AG09309 (cell line): ENCODE results near the gene ETFA.
"Not testable (repeated sequence)": the region's sequence is repeated elsewhere in the genome, so short reads cannot be mapped to it uniquely, and the experiment has no call there.

Source experiments
- DNase-seq: peaks from one replicate; pipeline ENCODE4 v3.0.0-alpha.2; 2010; ENCODE audit warnings: low read depth
- H3K4me3 ChIP-seq: 2 replicates; pipeline ENCODE4 v1.5.1; 2011; ENCODE audit warnings: mild to moderate bottlenecking, low read depth, low read length, moderate library complexity; ENCODE audit not compliant: control insufficient read depth
- TF ChIP-seq, protein P1 (sequence below): IDR thresholded peaks from 2 replicates; pipeline ENCODE4 v1.5.1; 2011; ENCODE audit warnings: mild to moderate bottlenecking, low read depth, low read length, inconsistent platforms; ENCODE audit not compliant: insufficient read depth, control insufficient read depth; ENCODE audit errors: missing control alignments

The ETFA gene

DNA sequence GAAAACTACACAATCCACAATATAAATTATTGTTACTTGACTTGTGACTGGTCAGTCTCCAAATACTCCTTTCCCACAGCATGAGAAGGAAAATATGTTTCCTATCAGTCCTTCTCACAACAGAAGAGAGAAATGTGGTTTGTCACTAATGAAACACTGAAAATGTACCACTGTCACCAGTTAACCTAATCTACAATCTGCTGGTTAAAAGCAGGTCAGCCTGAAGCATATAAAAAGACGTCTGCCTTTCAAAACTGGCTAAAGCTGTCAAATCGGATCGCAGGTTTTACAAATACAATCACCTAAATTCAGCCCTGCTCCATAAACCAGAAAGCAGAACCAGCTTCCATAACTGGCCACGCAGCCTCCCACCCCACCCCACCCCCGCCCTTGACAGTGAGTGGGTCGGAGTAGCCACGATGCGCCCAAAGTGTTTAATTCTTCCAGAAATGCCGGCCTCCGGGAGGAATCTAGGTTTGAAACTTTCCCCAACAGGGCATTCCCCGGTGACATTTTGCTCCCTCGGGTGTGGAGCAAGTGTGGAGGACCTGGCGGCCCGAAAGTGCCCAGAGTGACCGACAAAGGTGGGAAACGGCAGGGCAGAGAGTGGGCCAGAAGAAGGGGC is 682 bp downstream of the ETFA start:
- DNase-seq, result no peak
- TF ChIP-seq, protein P1, sequence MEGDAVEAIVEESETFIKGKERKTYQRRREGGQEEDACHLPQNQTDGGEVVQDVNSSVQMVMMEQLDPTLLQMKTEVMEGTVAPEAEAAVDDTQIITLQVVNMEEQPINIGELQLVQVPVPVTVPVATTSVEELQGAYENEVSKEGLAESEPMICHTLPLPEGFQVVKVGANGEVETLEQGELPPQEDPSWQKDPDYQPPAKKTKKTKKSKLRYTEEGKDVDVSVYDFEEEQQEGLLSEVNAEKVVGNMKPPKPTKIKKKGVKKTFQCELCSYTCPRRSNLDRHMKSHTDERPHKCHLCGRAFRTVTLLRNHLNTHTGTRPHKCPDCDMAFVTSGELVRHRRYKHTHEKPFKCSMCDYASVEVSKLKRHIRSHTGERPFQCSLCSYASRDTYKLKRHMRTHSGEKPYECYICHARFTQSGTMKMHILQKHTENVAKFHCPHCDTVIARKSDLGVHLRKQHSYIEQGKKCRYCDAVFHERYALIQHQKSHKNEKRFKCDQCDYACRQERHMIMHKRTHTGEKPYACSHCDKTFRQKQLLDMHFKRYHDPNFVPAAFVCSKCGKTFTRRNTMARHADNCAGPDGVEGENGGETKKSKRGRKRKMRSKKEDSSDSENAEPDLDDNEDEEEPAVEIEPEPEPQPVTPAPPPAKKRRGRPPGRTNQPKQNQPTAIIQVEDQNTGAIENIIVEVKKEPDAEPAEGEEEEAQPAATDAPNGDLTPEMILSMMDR, result no peak

DNA sequence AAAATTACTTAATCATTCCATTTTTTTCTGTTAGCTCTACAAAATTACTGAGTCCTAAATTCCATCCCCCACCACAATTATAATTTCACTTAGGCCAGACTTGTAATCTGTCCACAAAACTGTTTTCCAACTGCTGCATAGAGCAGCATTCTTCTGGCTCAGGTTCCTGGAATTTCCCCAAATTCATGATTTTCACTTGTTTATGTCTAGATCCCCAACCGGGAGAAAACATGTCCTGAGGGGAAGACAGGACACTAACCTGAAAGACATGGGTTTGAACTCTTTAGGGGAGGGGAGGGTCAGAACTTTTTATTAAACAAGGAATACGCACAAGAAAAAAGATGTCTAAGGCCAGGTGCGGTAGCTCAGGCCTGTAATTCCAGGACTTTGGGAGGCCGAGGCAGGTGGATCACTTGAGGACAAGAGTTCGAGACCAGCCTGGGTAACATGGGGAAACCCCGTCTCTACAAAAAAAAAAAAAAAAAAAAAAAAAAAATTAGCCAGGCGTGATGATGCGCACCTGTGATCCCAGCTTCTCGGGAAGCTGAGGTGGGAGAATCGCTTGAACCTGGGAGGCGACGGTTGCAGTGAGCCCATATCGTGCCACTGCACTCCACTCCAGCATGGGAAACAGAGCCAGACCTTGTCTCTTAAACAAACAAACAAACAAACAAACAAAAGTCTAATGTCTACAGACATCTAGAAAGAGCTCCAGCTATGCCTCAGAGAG is 1.5 kb downstream of the ETFA start:
- TF ChIP-seq, protein P1, result no peak
- H3K4me3 ChIP-seq, result peak overlapping the region; percentile 98
- no peak for DNase-seq

More for the DNA sequence above, 682 bp downstream of the ETFA start:
- H3K4me3 ChIP-seq, result peak overlapping the region; percentile 98

DNA sequence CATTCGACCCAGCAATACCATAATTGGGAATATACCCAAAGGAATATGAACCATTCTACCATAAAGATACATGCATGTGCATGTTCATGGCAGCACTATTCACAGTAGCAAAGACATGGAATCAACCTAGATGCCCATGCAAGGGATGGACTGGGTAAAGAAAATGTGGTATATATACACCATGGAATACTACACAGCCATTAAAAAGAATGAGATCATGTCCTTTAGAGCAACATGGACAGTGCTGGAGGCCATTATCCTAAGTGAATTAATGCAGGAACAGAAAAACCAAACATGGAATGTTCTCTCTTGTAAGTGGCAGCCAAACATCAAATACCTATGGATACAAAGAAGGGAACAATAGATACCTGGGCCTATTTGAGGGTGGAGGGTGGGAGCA is 7.4 kb downstream of the ETFA start:
- DNase-seq, result no peak
- H3K4me3 ChIP-seq, result no peak overlapping the region
- TF ChIP-seq, protein P1, result no peak

DNA sequence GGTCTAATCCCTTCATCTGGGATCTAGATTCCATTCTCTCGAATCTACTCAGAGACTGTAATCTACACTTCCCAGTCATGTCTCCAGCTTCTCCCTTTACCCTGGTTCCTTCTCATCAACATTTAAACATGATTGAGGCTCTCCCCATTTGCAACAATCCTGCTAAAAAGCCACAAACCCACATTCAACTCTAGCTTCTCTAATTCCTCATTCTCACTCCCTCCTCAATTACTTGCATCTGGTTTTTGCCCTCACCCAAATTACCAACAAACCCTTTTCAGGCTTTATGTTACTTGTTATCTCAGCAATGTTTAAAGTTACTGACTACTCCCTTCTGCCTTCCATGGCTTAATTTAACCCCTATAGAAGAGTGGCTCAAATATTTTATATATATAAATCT is 11.5 kb downstream of the ETFA start:
- DNase-seq, result no peak
- no peak overlapping the region for H3K4me3 ChIP-seq
- TF ChIP-seq, protein P1, result no peak

DNA sequence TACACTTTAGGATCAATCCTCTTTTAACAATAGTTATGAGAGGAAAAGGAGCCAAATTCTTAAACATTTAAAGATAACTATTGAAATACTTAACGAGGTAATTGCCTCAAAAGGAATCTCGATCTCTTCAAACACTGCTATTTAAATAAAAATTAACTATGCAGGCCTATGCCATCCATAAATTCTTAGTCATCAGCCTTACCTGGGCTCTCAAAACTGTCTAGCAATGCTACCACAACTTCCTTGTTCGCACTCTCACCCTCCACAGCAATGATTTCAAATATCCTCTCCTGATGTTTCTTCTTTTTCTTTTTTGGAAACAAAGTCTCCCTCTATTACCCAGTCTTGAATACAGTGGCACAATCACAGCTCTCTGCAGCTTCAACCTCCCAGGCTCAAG is 12.3 kb downstream of the ETFA start:
- no peak for DNase-seq
- TF ChIP-seq, protein P1, result no peak
- H3K4me3 ChIP-seq, result no peak overlapping the region

DNA sequence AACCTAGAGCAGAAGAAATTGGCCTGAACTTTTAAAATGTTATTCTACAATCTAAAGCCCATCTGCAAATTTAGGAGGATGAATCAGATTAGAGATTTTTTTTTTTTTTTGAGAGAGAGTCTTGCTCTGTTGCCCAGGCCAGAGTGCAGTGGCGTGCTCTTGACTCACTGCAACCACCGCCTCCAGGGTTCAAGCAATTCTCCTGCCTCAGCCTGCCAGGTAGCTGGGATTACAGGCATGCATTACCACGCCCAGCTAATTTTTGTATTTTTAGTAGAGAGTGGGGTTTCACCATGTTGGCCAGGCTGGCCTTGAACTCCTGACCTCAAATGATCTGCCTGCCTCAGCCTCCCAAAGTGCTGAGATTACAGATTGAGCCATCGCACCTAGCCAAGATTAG is 13.3 kb downstream of the ETFA start:
- DNase-seq, result not testable (repeated sequence)

DNA sequence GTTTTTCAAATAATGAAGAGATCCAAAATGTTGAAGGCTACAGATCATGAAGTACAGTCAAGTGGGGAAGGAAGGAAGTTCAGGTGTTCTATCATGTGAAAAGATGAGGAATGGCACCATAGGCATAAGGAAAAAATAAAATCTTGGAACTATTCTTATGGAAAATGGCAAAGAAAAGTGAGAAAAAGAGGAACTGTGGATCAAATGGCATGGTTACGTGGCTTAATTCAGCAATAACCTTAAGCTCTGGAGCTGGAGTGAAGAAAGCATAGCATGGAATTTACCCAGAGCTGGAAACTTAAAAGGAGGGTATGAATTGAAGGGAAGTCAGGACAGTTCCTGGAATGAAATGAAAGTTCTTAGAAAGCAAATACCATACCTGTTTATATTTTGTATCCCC is 14.4 kb downstream of the ETFA start:
- TF ChIP-seq, protein P1, result no peak
- no peak overlapping the region for H3K4me3 ChIP-seq
- DNase-seq, result no peak

More for the DNA sequence above, 13.3 kb downstream of the ETFA start:
- H3K4me3 ChIP-seq, result not testable (repeated sequence)

DNA sequence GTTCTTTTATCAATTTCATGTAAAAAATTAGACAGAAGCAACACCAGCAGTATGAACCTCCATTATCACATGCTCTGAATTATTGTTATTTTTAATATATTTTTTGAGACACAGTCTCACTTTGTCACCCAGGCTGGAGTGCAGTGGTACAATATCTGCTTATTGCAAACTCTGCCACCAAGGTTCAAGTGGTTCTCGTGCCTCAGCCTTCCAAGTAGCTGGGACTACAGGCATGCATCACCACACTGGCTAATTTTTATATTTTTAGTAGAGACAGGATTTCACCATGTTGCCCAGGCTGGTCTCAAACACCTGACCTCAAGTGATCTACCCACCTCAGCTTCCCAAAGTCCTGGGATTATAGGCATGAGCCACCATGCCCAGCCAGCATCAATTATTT is 16.8 kb downstream of the ETFA start:
- not testable (repeated sequence) for DNase-seq, H3K4me3 ChIP-seq
